IMR-90 (cell line): ENCODE results near the gene WBP11. TPM values are rescaled to one million over a fixed set of nuclear protein-coding genes. Genes with fewer than 3 reads are reported as not detected.

Experiments
- ATAC-seq: fragments of 200-7000 bp; cut with Tn5 transposase; 2 replicates; pipeline ENCODE4 v1.9.1; 2020; ENCODE audit warnings: low read depth, mild to moderate bottlenecking, moderate library complexity
- BruUV-seq: library from RNA; stranded (reverse); fragments of 400-500 nt; replicated peaks from 2 replicates; lab custom pipeline; 2021; lab: Mats Ljungman, UMichigan
- CTCF ChIA-PET: fragments of 300-600 bp; formaldehyde crosslinking; extraction: SDS; loops from one replicate; lab custom pipeline; 2021; ENCODE audit warnings: antibody characterized with exemption; lab: Yijun Ruan, JAX
- POLR2A ChIA-PET: fragments of 300-600 bp; sonication (Branson Sonifier 250); formaldehyde crosslinking; loops from one replicate; lab custom pipeline; 2022; ENCODE audit warnings: antibody characterized with exemption; ENCODE audit not compliant: unreplicated experiment; lab: Charles Lee
- DNase-seq: peaks from one replicate; pipeline ENCODE4 v3.0.0; 2013
- H2AFZ ChIP-seq: replicated peaks from 2 replicates; pipeline ENCODE3; 2013; ENCODE audit warnings: low read length, mild to moderate bottlenecking; ENCODE audit not compliant: poor library complexity
- H2AK5ac ChIP-seq: 2 replicates; pipeline ENCODE4 v1.6.1; 2013; ENCODE audit warnings: low read depth, low read length, inconsistent platforms
- H2AK9ac ChIP-seq: replicated peaks from 2 replicates; pipeline ENCODE3; 2013; ENCODE audit warnings: mild to moderate bottlenecking, low read depth, low read length, moderate library complexity; ENCODE audit not compliant: poor library complexity
- H2BK120ac ChIP-seq: 2 replicates; pipeline ENCODE4 v1.6.1; 2013; ENCODE audit warnings: low read depth, low read length, inconsistent platforms
- H2BK15ac ChIP-seq: 3 replicates; pipeline ENCODE4 v1.6.1; 2013; ENCODE audit warnings: low read depth, low read length, inconsistent platforms
- H2BK20ac ChIP-seq: 2 replicates; pipeline ENCODE4 v1.6.1; 2013; ENCODE audit warnings: low read depth, mild to moderate bottlenecking, inconsistent platforms, low read length, moderate library complexity
- H2BK5ac ChIP-seq: 2 replicates; pipeline ENCODE4 v1.6.1; 2013; ENCODE audit warnings: mild to moderate bottlenecking, low read depth, low read length, inconsistent platforms; ENCODE audit not compliant: poor library complexity, severe bottlenecking
- H3K14ac ChIP-seq: replicated peaks from 2 replicates; pipeline ENCODE4 v1.6.1; 2013; ENCODE audit warnings: low read depth, low read length, inconsistent platforms
- H3K18ac ChIP-seq: 2 replicates; pipeline ENCODE4 v1.6.1; 2013; ENCODE audit warnings: low read depth, low read length, control low read depth
- H3K23ac ChIP-seq: 2 replicates; pipeline ENCODE4 v1.6.1; 2013; ENCODE audit warnings: low read depth, low read length, inconsistent platforms
- H3K27ac ChIP-seq: 2 replicates; pipeline ENCODE4 v1.5.1; 2013; ENCODE audit warnings: mild to moderate bottlenecking, control low read depth, low read length; ENCODE audit not compliant: insufficient read depth
- H3K27me3 ChIP-seq: 2 replicates; pipeline ENCODE4 v1.6.1; 2013; ENCODE audit warnings: low read length; ENCODE audit not compliant: control insufficient read depth, insufficient read depth
- H3K36me3 ChIP-seq: 2 replicates; pipeline ENCODE4 v1.6.1; 2013; ENCODE audit warnings: low read length, mixed read lengths; ENCODE audit not compliant: control insufficient read depth, insufficient read depth
- H3K4ac ChIP-seq: 2 replicates; pipeline ENCODE4 v1.6.1; 2013; ENCODE audit warnings: low read depth, low read length, inconsistent platforms
- H3K4me1 ChIP-seq: 2 replicates; pipeline ENCODE4 v1.6.1; 2013; ENCODE audit warnings: low read length, mixed read lengths; ENCODE audit not compliant: control insufficient read depth, insufficient read depth
- H3K4me2 ChIP-seq: 2 replicates; pipeline ENCODE4 v1.6.1; 2013; ENCODE audit warnings: low read depth, mild to moderate bottlenecking, control low read depth, low read length, moderate library complexity
- H3K4me3 ChIP-seq: 2 replicates; pipeline ENCODE4 v1.5.1; 2013; ENCODE audit warnings: low read depth, mild to moderate bottlenecking, control low read depth, low read length, moderate library complexity; ENCODE audit not compliant: insufficient read depth
- H3K56ac ChIP-seq: 2 replicates; pipeline ENCODE4 v1.6.1; 2013; ENCODE audit warnings: low read length, inconsistent platforms; ENCODE audit not compliant: insufficient read depth; ENCODE audit errors: extremely low read depth
- H3K79me1 ChIP-seq, 2 experiments: 2 replicates each; pipeline ENCODE4 v1.6.1; 2013; ENCODE audit warnings: low read length in 2 of 2, inconsistent platforms in 1 of 2, low read depth in 1 of 2
- H3K9ac ChIP-seq: 2 replicates; pipeline ENCODE4 v1.6.1; 2013; ENCODE audit warnings: low read depth, low read length, control low read depth
- H3K9me1 ChIP-seq: 2 replicates; pipeline ENCODE4 v1.6.1; 2013; ENCODE audit warnings: low read length, inconsistent platforms; ENCODE audit not compliant: insufficient read depth
- H3K9me3 ChIP-seq: 2 replicates; pipeline ENCODE4 v1.6.1; 2013; ENCODE audit warnings: low read length; ENCODE audit not compliant: control insufficient read depth, insufficient read depth
- H4K20me1 ChIP-seq: 2 replicates; pipeline ENCODE4 v1.6.1; 2013; ENCODE audit warnings: low read length, inconsistent platforms; ENCODE audit not compliant: insufficient read depth
- H4K5ac ChIP-seq: 2 replicates; pipeline ENCODE4 v1.6.1; 2013; ENCODE audit warnings: mild to moderate bottlenecking, low read depth, low read length, control low read depth
- H4K8ac ChIP-seq, 2 experiments: 2 replicates each; pipeline ENCODE4 v1.6.1; 2013; ENCODE audit warnings: low read depth in 2 of 2, low read length in 2 of 2, control low read depth in 1 of 2, inconsistent platforms in 1 of 2
- H4K91ac ChIP-seq: 2 replicates; pipeline ENCODE4 v1.6.1; 2013; ENCODE audit warnings: low read depth, low read length, inconsistent platforms; ENCODE audit not compliant: insufficient read depth
- BHLHE40 ChIP-seq: fragments of 150-350 bp; IDR thresholded peaks from 2 replicates; pipeline ENCODE4 v1.6.1; 2016; ENCODE audit warnings: mild to moderate bottlenecking, low read depth, low read length
- CEBPB ChIP-seq: IDR thresholded peaks from 2 replicates; pipeline ENCODE4 v1.6.1; 2012; ENCODE audit warnings: low read depth, low read length, improper control_type of control experiment
- CHD1 ChIP-seq: IDR thresholded peaks from 2 replicates; pipeline ENCODE4 v1.6.1; 2012; ENCODE audit warnings: low read depth, low read length, improper control_type of control experiment
- FOS ChIP-seq: fragments of 150-350 bp; IDR thresholded peaks from 2 replicates; pipeline ENCODE4 v1.6.1; 2016; ENCODE audit warnings: low read depth, low read length
- MAFK ChIP-seq: IDR thresholded peaks from 2 replicates; pipeline ENCODE4 v1.6.1; 2012; ENCODE audit warnings: low read depth, low read length, improper control_type of control experiment
- MAZ ChIP-seq: IDR thresholded peaks from 2 replicates; pipeline ENCODE4 v1.6.1; 2012; ENCODE audit warnings: low read depth, mild to moderate bottlenecking, low read length, improper control_type of control experiment, moderate library complexity, borderline replicate concordance
- MXI1 ChIP-seq: IDR thresholded peaks from 2 replicates; pipeline ENCODE4 v1.6.1; 2012; ENCODE audit warnings: low read depth, mild to moderate bottlenecking, low read length, moderate library complexity, borderline replicate concordance
- NFE2L2 ChIP-seq: fragments of 150-350 bp; IDR thresholded peaks from 2 replicates; pipeline ENCODE4 v1.6.1; 2016; ENCODE audit warnings: low read depth, mild to moderate bottlenecking, low read length
- POLR2A ChIP-seq: IDR thresholded peaks from 2 replicates; pipeline ENCODE4 v1.6.1; 2012; ENCODE audit warnings: mild to moderate bottlenecking, low read depth, low read length
- RCOR1 ChIP-seq: IDR thresholded peaks from 2 replicates; pipeline ENCODE4 v1.6.1; 2012; ENCODE audit warnings: mild to moderate bottlenecking, low read length, improper control_type of control experiment; ENCODE audit not compliant: insufficient replicate concordance
- RFX5 ChIP-seq: IDR thresholded peaks from 2 replicates; pipeline ENCODE4 v1.8.0; 2012; ENCODE audit warnings: low read depth, mild to moderate bottlenecking, low read length, moderate library complexity
- SMC3 ChIP-seq: fragments of 150-350 bp; IDR thresholded peaks from 2 replicates; pipeline ENCODE4 v1.6.1; 2016; ENCODE audit warnings: low read depth, mild to moderate bottlenecking, antibody characterized with exemption, low read length, moderate library complexity
- USF2 ChIP-seq: fragments of 150-350 bp; IDR thresholded peaks from 2 replicates; pipeline ENCODE4 v1.6.1; 2017; ENCODE audit warnings: mild to moderate bottlenecking, antibody characterized with exemption, low read length, low read depth
- WGBS, 2 experiments: methylation state at CpG; one replicate each; pipeline versions ENCODE4 v1.1.5 to v1.1.7; 2013; ENCODE audit warnings: missing lambda C conversion rate in 2 of 2; ENCODE audit not compliant: insufficient read length in 1 of 2; ENCODE audit errors: extremely low coverage in 2 of 2; 5-methylcytosine and 5-hydroxymethylcytosine counted together
- dilution Hi-C: fragments of 300-500 bp; cut with HindIII; formaldehyde crosslinking; loops from one replicate; pipeline ENCODE4 v1.14.3; 2018; ENCODE audit warnings: low sequenced_read_pairs; ENCODE audit not compliant: unreplicated experiment
- in situ Hi-C: fragments of 300-500 bp; cut with MboI; formaldehyde crosslinking; loops from 3 replicates; pipeline ENCODE4 v1.14.3; 2019; ENCODE audit warnings: low sequenced_read_pairs, inconsistent platforms, mixed read lengths
- intact Hi-C: fragments of 100-400 bp; cut with micrococcal nuclease; formaldehyde crosslinking; loops from 2 replicates; pipeline ENCODE4 v1.10.0; 2022
- polyA plus RNA-seq, 3 experiments: library from polyadenylated mRNA; depleted of rRNA; stranded (reverse); fragments of >200 nt; gene quantifications; 2 replicates each; pipeline ENCODE4 v1.2.3, GENCODE V29; 2012; ENCODE audit warnings: low replicate concordance in 1 of 3
- total RNA-seq: library from RNA; depleted of rRNA; stranded (reverse); fragments of >200 nt; gene quantifications from 2 replicates; pipeline ENCODE4 v1.2.3, GENCODE V29; 2012
- TF ChIP-seq, protein P1 (sequence below): fragments of 150-350 bp; IDR thresholded peaks from 2 replicates; pipeline ENCODE4 v1.6.1; 2016; ENCODE audit warnings: low read depth, mild to moderate bottlenecking, low read length, moderate library complexity, borderline replicate concordance

WBP11 gene
- total and polyA plus RNA-seq, 2 of the 4 experiments (the other 2 are of a cell fraction), result 2.5 to 18.3 TPM

GRCh38 chr12:14780859-14781258, 22.4 kb downstream of the WBP11 start:
- BruUV-seq, result no TSS peak
- no peak for DNase-seq
- intact Hi-C loops (no loop called here), dilution Hi-C loops (no loop called here), in situ Hi-C loops (loop anchor here (25.0 kb wide), 2 partner anchors 394 to 1106 kb away; partner anchors contain the start of gene STRAP)
- POLR2A ChIA-PET, result interaction anchor here (0.5 to 0.8 kb wide), 2 partner anchors 9 to 1962 kb away, joined by 3 read pairs; a partner anchor contains a TSS
- Histone ChIP-seq H3K14ac (0 out of 2 replicates have a peak overlapping the region, but pooled peaks have one; percentile 2), H3K4me2 (peak overlapping the region; percentile 69), H3K4ac (no peak overlapping the region), H3K9ac (no peak overlapping the region), H4K20me1 (no peaks in the 10 kb centered on the region), H3K79me1 (peaks cover 3 to 13% of the 10 kb centered on the region in 2 experiments; a peak in 2 of 4 replicates), H2BK120ac (0 out of 2 replicates have a peak overlapping the region, but pooled peaks have one; percentile 13), H3K4me1 (peaks cover 8% of the 10 kb centered on the region), H2AFZ (peak overlapping the region; percentile 79), H4K8ac (peak overlapping the region; percentile 29 to 85; a peak in 3 of 4 replicates), H3K56ac (no peak overlapping the region), H2BK15ac (no peak overlapping the region), H3K27me3 (no peaks in the 10 kb centered on the region), H3K9me3 (no peaks in the 10 kb centered on the region), H3K23ac (no peak overlapping the region), H2AK5ac (no peak overlapping the region), H3K9me1 (peaks cover 6% of the 10 kb centered on the region; the same call in 1 of the 2 replicates), H3K27ac (no peak overlapping the region), H4K91ac (no peak overlapping the region), H2AK9ac (no peak overlapping the region), H3K18ac (peak overlapping the region; percentile 46; the same call in 1 of the 2 replicates), H3K4me3 (no peak overlapping the region; the same call in 1 of the 2 replicates), H2BK5ac (no peak overlapping the region), H2BK20ac (no peak overlapping the region), H4K5ac (peak overlapping the region; percentile 31), H3K36me3 (no peaks in the 10 kb centered on the region)
- CTCF ChIA-PET, result no interaction called here
- TF ChIP-seq CEBPB, result no peak
- TF ChIP-seq MXI1, result no peak
- TF ChIP-seq RCOR1, result no peak
- no peak for TF ChIP-seq CHD1
- TF ChIP-seq BHLHE40, result no peak
- no peak for TF ChIP-seq NFE2L2
- TF ChIP-seq FOS, result no peak
- TF ChIP-seq, protein P1, sequence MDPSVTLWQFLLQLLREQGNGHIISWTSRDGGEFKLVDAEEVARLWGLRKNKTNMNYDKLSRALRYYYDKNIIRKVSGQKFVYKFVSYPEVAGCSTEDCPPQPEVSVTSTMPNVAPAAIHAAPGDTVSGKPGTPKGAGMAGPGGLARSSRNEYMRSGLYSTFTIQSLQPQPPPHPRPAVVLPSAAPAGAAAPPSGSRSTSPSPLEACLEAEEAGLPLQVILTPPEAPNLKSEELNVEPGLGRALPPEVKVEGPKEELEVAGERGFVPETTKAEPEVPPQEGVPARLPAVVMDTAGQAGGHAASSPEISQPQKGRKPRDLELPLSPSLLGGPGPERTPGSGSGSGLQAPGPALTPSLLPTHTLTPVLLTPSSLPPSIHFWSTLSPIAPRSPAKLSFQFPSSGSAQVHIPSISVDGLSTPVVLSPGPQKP, result no peak
- no peak for TF ChIP-seq USF2
- TF ChIP-seq SMC3, result no peak
- TF ChIP-seq MAFK, result no peak
- TF ChIP-seq RFX5, result no peak
- TF ChIP-seq POLR2A, result no peak
- no peak for TF ChIP-seq MAZ
- no CpG with 5 or more reads among the region's 3 CpGs for WGBS, 2 experiments
- ATAC-seq, result peak; percentile 40; the same call in 1 of the 2 replicates
